ENCODE results near the gene ITPR1. TPM values are rescaled to one million over a fixed set of nuclear protein-coding genes. Genes with fewer than 3 reads are reported as not detected.

The ITPR1 gene
- total and polyA plus RNA-seq, 2 of the 4 experiments (the other 2 are of a cell fraction), result 1.8 to 5.7 TPM

DNA sequence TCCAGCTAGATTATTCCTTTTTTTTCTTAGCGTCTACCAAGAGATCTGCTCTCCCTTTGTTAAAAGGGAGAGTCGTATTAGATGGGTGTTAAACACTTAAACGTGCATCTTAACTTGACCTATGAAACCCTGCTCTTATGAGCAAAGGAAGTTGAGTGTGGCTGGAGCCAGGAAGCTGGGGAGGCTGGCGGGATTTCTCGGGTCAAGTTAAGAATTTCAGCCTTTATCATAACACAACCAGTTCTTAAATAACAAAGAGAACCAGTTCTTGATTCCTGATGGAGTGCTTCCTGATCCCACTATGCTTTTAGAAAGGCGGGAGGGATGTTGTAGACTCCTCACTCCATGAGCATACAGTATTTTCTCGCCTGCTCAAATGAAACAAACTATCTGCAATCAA, 215.1 kb downstream of the ITPR1 start:
- H4K5ac ChIP-seq (ENCODE audit: low read depth, low read length), result no peak overlapping the region
- H2AFZ ChIP-seq (replicated peaks; ENCODE audit: low read length, poor library complexity), result no peak overlapping the region
- no peak overlapping the region for H2BK15ac ChIP-seq (ENCODE audit: low read depth, low read length)
- H3K14ac ChIP-seq (replicated peaks; ENCODE audit: low read depth, low read length), result no peak overlapping the region
- dilution Hi-C loops (cut with HindIII; ENCODE audit: low sequenced_read_pairs, unreplicated experiment), result no loop called here
- peaks cover 1% of the 10 kb centered on the region; the same call in 1 of the 2 replicates for H3K36me3 ChIP-seq (ENCODE audit: control insufficient read depth, insufficient read depth, low read length)
- no peak overlapping the region for H3K4ac ChIP-seq (ENCODE audit: low read depth, low read length)
- in situ Hi-C loops (cut with MboI; ENCODE audit: low sequenced_read_pairs), result no loop called here
- H4K8ac ChIP-seq (ENCODE audit: low read depth in 2 of 2, low read length in 2 of 2), result no peak overlapping the region
- H3K4me2 ChIP-seq (ENCODE audit: low read depth, low read length), result no peak overlapping the region
- H3K23ac ChIP-seq (ENCODE audit: low read depth, low read length), result no peak overlapping the region
- no peaks in the 10 kb centered on the region for H3K79me1 ChIP-seq (ENCODE audit: low read depth in 1 of 2, low read length in 2 of 2)
- TF ChIP-seq RAD21 (IDR thresholded peaks at IDR 0.05; ENCODE audit: low read length) (no peak), CTCF (conservative IDR thresholded peaks at IDR 0.05; ENCODE audit: low read depth, low read length) (no peak), RFX5 (IDR thresholded peaks at IDR 0.05; ENCODE audit: low read depth, low read length) (no peak), FOS (IDR thresholded peaks at IDR 0.05; ENCODE audit: low read depth, low read length) (no peak), POLR2A (IDR thresholded peaks at IDR 0.05; ENCODE audit: low read depth, low read length) (no peak), MAZ (IDR thresholded peaks at IDR 0.05; ENCODE audit: borderline replicate concordance, low read depth, low read length) (no peak), RCOR1 (IDR thresholded peaks at IDR 0.05; ENCODE audit: insufficient replicate concordance, low read length) (no peak), CEBPB (IDR thresholded peaks at IDR 0.05; ENCODE audit: low read depth, low read length) (no peak), MAFK (IDR thresholded peaks at IDR 0.05; ENCODE audit: low read depth, low read length) (no peak), SMC3 (IDR thresholded peaks at IDR 0.05; ENCODE audit: low read depth, low read length) (no peak), MXI1 (IDR thresholded peaks at IDR 0.05; ENCODE audit: borderline replicate concordance, low read depth, low read length) (no peak), CHD1 (IDR thresholded peaks at IDR 0.05; ENCODE audit: low read depth, low read length) (no peak), NFE2L2 (IDR thresholded peaks at IDR 0.05; ENCODE audit: low read depth, low read length) (no peak), USF2 (IDR thresholded peaks at IDR 0.05; ENCODE audit: low read depth, low read length) (no peak)
- H3K18ac ChIP-seq (ENCODE audit: low read depth, low read length), result no peak overlapping the region
- intact Hi-C loops (cut with micrococcal nuclease), result no loop called here
- no peak overlapping the region for H2BK5ac ChIP-seq (ENCODE audit: low read depth, low read length, poor library complexity, severe bottlenecking)
- no peak for ATAC-seq (ENCODE audit: low read depth)
- CTCF ChIA-PET, result no interaction called here
- no peak overlapping the region for H2BK120ac ChIP-seq (ENCODE audit: low read depth, low read length)
- POLR2A ChIA-PET (ENCODE audit: unreplicated experiment), result no interaction called here
- H3K27ac ChIP-seq (ENCODE audit: insufficient read depth, low read length), result no peak overlapping the region
- H3K4me3 ChIP-seq (ENCODE audit: insufficient read depth, low read depth, low read length), result no peak overlapping the region
- H3K9me1 ChIP-seq (ENCODE audit: insufficient read depth, low read length), result no peaks in the 10 kb centered on the region
- no peak overlapping the region for H2AK9ac ChIP-seq (replicated peaks; ENCODE audit: low read depth, low read length, poor library complexity)
- H2BK20ac ChIP-seq (ENCODE audit: low read depth, low read length), result no peak overlapping the region
- WGBS, 2 experiments (ENCODE audit: extremely low coverage in 2 of 2, insufficient read length in 1 of 2), result no CpG with 5 or more reads among the region's 7 CpGs
- no peaks in the 10 kb centered on the region for H3K27me3 ChIP-seq (ENCODE audit: control insufficient read depth, insufficient read depth, low read length)
- H3K9ac ChIP-seq (ENCODE audit: low read depth, low read length), result no peak overlapping the region
- no peaks in the 10 kb centered on the region for H3K9me3 ChIP-seq (ENCODE audit: control insufficient read depth, insufficient read depth, low read length)
- no TSS peak for BruUV-seq (replicated peaks)
- no peak overlapping the region for H2AK5ac ChIP-seq (ENCODE audit: low read depth, low read length)
- H4K20me1 ChIP-seq (ENCODE audit: insufficient read depth, low read length), result no peaks in the 10 kb centered on the region
- H4K91ac ChIP-seq (ENCODE audit: insufficient read depth, low read depth, low read length), result no peak overlapping the region
- no peak for DNase-seq
- H3K4me1 ChIP-seq (ENCODE audit: control insufficient read depth, insufficient read depth, low read length), result peaks cover 2% of the 10 kb centered on the region; the same call in 1 of the 2 replicates
- no peak overlapping the region for H3K56ac ChIP-seq (ENCODE audit: extremely low read depth, insufficient read depth, low read length)
